C4-2B (cell line): Measurements from ENCODE around the gene ZNF384.

Source experiments
- H3K27ac ChIP-seq: fragments of 450-650 bp; 2 replicates; pipeline ENCODE4 v1.5.1; 2017
- CTCF ChIP-seq: fragments of 450-650 bp; conservative IDR thresholded peaks from 2 replicates; pipeline ENCODE4 v1.5.1; 2017; ENCODE audit warnings: mild to moderate bottlenecking
- ZFX ChIP-seq: fragments of 450-650 bp; IDR thresholded peaks from 2 replicates; pipeline ENCODE4 v1.6.1; 2017

The ZNF384 gene

GRCh38 chr12:6664902-6665301 lies 24.3 kb downstream of the ZNF384 start:
- H3K27ac ChIP-seq: no peak overlapping the region
- TF ChIP-seq CTCF (no peak), ZFX (no peak)

GRCh38 chr12:6662906-6663742 lies 26.1 kb downstream of the ZNF384 start, which contains the start of gene ING4:
Gene ING4 (minus strand): TSS chr12:6663119. CDS start chr12:6663101, 18 bp downstream.
- H3K27ac ChIP-seq: peak within 1 kb of the TSS; percentile 51
- TF ChIP-seq ZFX (no peak), CTCF (no peak)

- H3K27ac ChIP-seq: peak overlapping the region; percentile 51
- no peak for TF ChIP-seq ZFX
- no peak for TF ChIP-seq CTCF
Observed at GRCh38 chr12:6662602-6662905, 26.6 kb downstream of the ZNF384 start.

GRCh38 chr12:6653987-6654386 lies 35.2 kb downstream of the ZNF384 start:
- TF ChIP-seq CTCF (no peak), ZFX (no peak)
- H3K27ac ChIP-seq: no peak overlapping the region

- TF ChIP-seq CTCF: no peak
- TF ChIP-seq ZFX: no peak
- peak overlapping the region; percentile 11; the same call in 1 of the 2 replicates for H3K27ac ChIP-seq
Observed at GRCh38 chr12:6653342-6653741, 35.8 kb downstream of the ZNF384 start.

GRCh38 chr12:6652391-6652790 lies 36.8 kb downstream of the ZNF384 start:
- no peak overlapping the region for H3K27ac ChIP-seq
- no peak for TF ChIP-seq CTCF
- no peak for TF ChIP-seq ZFX

- no peak overlapping the region for H3K27ac ChIP-seq
- no peak for TF ChIP-seq CTCF
- no peak for TF ChIP-seq ZFX
Observed at GRCh38 chr12:6650832-6651231, 38.3 kb downstream of the ZNF384 start.
